Activated naive CD4-positive, alpha-beta T cell treated with anti-CD3 and anti-CD28 coated beads, Interleukin-2, amount 50 U/mL, for 16 hours (primary cell): ENCODE data around the gene NPM3.
"Not testable (repeated sequence)": the region's sequence is repeated elsewhere in the genome, so short reads cannot be mapped to it uniquely, and the experiment has no call there.

Experiments used
- DNase-seq: peaks from one replicate; pipeline ENCODE4 v3.0.0-alpha.2; 2020

The NPM3 gene

GRCh38 chr10:101797403-101798059 lies 14.3 kb upstream of the NPM3 start:
- DNase-seq = no peak

GRCh38 chr10:101793526-101793925 lies 10.3 kb upstream of the NPM3 start:
- no peak for DNase-seq

- DNase-seq = no peak
Observed at GRCh38 chr10:101789686-101790085, 6.4 kb upstream of the NPM3 start.

- not testable (repeated sequence) for DNase-seq
Observed at GRCh38 chr10:101789231-101789630, 6.0 kb upstream of the NPM3 start.

DNA sequence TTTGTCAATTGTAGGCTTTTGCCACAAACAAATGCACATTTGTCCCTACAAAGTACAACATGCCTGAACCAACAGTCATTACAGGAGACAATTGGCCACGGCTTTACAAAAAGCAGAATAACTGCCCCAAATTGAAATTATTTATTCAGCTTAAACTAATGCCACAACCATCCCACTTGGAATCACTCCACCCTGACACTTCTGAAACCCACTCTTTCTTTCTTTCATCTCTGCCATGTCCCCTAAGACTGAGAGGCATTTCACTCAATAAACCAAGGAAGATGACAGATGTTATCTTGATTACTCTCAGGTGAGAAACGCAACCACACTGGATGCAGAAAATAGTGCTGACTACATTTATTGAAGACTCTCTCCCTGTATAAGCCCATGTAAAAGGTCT lies 2.6 kb upstream of the NPM3 start:
- no peak for DNase-seq

GRCh38 chr10:101784558-101784957 lies 1.3 kb upstream of the NPM3 start:
- DNase-seq = no peak

DNA sequence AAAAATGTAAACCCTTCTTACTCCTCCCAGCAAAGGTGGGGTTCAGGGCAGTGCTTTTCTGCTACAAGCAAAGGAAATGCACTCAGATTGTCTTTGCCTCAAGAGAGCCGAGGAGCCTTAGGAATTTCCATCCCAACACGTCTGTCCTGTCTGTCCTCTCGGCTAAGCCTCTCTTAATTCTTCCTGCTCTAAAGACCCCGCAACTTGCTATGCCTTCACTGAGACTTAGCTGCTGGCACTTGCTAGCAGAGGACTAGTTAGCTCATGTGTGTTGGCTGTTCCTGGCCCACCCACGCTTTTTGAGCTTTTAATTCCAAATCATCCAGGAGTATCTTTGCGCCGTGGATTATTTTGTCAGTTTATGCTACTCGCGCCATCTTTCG lies 481 bp upstream of the NPM3 start:
- DNase-seq = no peak

GRCh38 chr10:101781984-101782810 lies 1.0 kb downstream of the NPM3 start:
- no peak for DNase-seq

- no peak for DNase-seq
Observed at GRCh38 chr10:101781655-101781983, 1.6 kb downstream of the NPM3 start.

DNA sequence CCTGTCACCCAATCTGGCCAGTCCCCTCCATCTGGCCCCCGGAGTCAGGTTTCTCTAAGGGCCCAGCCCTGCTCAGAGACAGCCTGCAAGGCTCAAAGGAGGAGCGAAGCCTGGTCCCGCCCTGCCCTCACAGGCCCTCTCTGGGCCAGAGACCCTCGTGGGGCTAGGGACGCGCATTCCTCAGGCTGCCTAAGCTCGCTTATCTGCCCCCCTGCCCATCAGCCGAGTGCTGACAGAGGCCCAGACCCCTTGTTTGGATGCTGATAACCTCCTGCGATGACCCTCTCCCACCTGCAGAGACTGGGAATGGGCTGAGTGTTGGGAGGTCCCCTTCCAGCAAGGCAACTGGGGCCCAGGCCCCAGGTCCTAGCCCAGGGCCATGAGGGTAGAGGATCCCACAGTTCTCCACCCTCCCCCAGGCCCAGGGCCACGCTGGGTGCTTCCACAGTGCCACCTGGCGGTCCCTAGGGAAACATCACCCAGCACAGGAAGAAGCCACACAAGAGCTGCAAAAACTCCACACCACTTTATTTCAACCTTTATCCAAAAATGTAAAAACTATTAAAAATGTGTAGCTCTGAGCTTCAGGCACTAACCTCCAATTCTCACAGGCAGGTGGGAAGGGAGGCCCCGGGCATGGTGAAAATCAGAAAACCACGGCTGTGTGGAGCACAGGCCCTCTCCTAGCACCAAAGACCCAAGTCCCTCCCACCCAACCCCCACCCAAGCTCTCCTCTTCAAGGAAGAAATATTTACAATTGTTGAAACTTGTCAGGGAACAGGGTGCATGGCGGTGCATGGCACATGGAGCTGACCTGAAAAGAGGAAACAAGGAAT lies 2.2 kb downstream of the NPM3 start:
- peak; percentile 78 for DNase-seq

DNA sequence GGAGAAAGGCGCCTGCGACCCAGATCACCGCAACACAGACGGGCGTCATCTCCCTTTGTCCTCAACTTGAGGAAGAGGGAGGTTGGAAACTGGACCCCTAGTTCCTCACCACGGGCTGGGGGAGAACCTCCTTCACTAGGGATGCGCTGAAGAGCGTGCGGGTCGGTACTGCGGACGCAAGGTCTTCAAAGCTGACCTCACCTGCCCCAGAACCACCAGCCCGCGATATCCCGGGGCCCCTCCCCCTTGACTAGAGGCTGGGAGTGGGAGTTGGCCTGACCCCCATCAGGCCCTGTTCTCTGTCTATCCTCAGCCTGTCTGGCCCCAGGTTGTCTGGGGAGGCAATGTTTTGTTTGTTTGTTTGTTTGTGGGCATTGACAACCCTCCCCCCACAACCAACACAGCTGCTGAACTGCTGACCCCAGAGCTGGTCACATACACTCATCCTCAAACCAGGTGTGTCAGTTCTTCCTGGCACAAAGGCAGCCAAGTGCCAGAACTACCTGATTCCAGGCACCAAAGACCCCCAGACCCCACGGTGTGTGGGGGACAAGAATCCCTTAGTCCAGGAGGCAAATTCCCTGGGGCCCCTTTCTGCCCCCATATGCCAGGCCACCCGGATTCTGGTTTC lies 2.9 kb downstream of the NPM3 start:
- DNase-seq = no peak

DNA sequence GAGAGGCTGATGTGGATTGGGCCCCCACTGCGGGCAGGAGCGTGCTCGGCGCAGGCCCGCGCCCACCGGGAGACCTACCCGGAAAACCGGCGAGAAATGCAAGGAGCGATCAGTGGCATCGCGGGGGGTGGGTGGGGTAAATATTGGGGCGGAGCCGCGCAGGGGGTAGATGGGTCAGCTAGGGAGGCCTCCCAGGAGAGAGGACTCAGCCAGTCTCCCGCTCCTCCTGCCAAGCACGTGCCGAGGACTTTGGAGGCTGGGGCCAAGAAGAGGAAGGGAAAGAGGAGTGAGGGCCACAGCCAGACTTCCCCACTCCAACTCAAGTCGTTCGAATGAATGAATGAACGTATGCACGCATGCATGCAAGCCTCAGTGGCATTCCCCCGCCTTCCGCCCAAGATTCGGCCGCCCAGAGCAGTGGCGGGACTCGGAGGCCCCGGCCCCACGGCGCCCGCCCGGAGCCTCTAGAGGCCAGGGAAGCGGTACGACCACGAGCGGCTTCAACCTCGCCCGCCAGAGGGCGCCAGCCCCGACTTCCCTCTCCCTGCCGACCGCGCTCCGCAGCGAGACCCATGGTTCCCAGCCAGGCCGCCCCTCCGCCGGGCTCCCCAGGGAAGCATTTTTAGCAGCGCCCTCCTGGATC lies 3.6 kb downstream of the NPM3 start:
- DNase-seq = peak; percentile 86

- DNase-seq = no peak
Observed at GRCh38 chr10:101778781-101779543, 4.3 kb downstream of the NPM3 start.

- DNase-seq = no peak
Observed at GRCh38 chr10:101778151-101778780, 5.0 kb downstream of the NPM3 start.

DNA sequence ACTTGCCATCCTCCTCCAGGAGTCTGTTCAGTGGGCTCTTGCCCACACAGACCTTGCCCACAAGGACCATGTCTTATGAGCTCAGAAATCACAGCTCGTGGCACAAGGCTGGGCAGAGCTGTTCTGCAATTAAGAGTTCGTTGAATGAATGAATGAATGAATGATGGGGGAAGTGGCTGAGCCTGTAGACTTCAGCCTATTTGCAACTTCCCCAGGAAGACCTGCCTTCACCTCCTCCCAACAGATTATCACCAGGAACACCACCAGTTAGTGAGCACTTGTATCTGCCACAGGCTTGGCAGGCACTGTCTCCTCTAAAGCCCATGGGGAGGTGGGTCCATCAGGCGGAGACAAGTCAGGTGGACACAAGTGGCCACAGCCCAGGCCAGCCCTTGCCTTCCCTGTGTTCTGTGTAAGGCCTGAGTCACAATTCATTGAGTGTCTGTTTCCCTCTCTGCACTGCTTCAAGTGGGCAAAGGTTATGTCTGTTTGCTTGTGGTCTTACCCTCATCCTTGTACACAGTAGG lies 5.6 kb downstream of the NPM3 start:
- no peak for DNase-seq

- no peak for DNase-seq
Observed at GRCh38 chr10:101776161-101776817, 7.0 kb downstream of the NPM3 start.

GRCh38 chr10:101775273-101776160 lies 7.7 kb downstream of the NPM3 start, which contains the start of gene FGF8:
FGF8 (minus strand) TSS chr10:101776114; CDS start chr10:101775900, 214 bp downstream.
- DNase-seq = no peak

- DNase-seq = no peak
Observed at GRCh38 chr10:101774589-101775272, 8.5 kb downstream of the NPM3 start.
